Ovary (tissue), 3 donors: ENCODE measurements around the gene ANO6.

Source experiments
- POLR2A ChIP-seq: fragments of 450-650 bp; IDR thresholded peaks from one replicate; pipeline ENCODE4 v1.6.1; 2017; ENCODE audit warnings: antibody characterized with exemption, mild to moderate bottlenecking, moderate library complexity
- TF ChIP-seq, protein P1 (sequence below), 3 donors: fragments of 450-650 bp in 2 of 3; fragments of 200-600 bp in 1 of 3; IDR thresholded peaks; one replicate each; pipeline versions ENCODE4 v1.5.1 to v1.8.0; 2016 to 2022; ENCODE audit warnings: antibody characterized with exemption in 3 of 3, mild to moderate bottlenecking in 1 of 3
- donor health status: DM: no; HTN: no; CAD: no.

- TF ChIP-seq, protein P1, sequence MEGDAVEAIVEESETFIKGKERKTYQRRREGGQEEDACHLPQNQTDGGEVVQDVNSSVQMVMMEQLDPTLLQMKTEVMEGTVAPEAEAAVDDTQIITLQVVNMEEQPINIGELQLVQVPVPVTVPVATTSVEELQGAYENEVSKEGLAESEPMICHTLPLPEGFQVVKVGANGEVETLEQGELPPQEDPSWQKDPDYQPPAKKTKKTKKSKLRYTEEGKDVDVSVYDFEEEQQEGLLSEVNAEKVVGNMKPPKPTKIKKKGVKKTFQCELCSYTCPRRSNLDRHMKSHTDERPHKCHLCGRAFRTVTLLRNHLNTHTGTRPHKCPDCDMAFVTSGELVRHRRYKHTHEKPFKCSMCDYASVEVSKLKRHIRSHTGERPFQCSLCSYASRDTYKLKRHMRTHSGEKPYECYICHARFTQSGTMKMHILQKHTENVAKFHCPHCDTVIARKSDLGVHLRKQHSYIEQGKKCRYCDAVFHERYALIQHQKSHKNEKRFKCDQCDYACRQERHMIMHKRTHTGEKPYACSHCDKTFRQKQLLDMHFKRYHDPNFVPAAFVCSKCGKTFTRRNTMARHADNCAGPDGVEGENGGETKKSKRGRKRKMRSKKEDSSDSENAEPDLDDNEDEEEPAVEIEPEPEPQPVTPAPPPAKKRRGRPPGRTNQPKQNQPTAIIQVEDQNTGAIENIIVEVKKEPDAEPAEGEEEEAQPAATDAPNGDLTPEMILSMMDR (IDR thresholded peaks at IDR 0.05): no peak
- no peak for TF ChIP-seq POLR2A
Measured at GRCh38 chr12:45223868-45224267, 8.0 kb downstream of the ANO6 start.
